Dendritic cell treated with granulocyte-macrophage colony-stimulating factor and Interleukin-4, amounts not matched to agents 40 ng/mL and 50 ng/mL, for 4 days (primary cell): ENCODE data around the gene ENTREP3.

Source experiments
- H3K27ac Mint-ChIP-seq: one replicate; pipeline ENCODE4 v1.8.0; 2022; ENCODE audit warnings: mild to moderate bottlenecking, mixed read lengths
- H3K27me3 Mint-ChIP-seq: one replicate; pipeline ENCODE4 v1.8.0; 2022; ENCODE audit warnings: mild to moderate bottlenecking, mixed read lengths
- H3K36me3 Mint-ChIP-seq: one replicate; pipeline ENCODE4 v1.8.0; 2022; ENCODE audit warnings: low read depth, mixed read lengths
- H3K4me1 Mint-ChIP-seq: one replicate; pipeline ENCODE4 v1.8.0; 2022; ENCODE audit warnings: low read depth, mixed read lengths
- H3K4me3 Mint-ChIP-seq: one replicate; pipeline ENCODE4 v1.8.0; 2022; ENCODE audit warnings: mild to moderate bottlenecking, moderate library complexity, mixed read lengths
- H3K9me3 Mint-ChIP-seq: one replicate; pipeline ENCODE4 v1.8.0; 2022; ENCODE audit warnings: mixed read lengths
- intact Hi-C: fragments of 100-400 bp; cut with micrococcal nuclease; formaldehyde crosslinking; loops from one replicate; pipeline ENCODE4 v1.15.0; 2022

The ENTREP3 gene

DNA sequence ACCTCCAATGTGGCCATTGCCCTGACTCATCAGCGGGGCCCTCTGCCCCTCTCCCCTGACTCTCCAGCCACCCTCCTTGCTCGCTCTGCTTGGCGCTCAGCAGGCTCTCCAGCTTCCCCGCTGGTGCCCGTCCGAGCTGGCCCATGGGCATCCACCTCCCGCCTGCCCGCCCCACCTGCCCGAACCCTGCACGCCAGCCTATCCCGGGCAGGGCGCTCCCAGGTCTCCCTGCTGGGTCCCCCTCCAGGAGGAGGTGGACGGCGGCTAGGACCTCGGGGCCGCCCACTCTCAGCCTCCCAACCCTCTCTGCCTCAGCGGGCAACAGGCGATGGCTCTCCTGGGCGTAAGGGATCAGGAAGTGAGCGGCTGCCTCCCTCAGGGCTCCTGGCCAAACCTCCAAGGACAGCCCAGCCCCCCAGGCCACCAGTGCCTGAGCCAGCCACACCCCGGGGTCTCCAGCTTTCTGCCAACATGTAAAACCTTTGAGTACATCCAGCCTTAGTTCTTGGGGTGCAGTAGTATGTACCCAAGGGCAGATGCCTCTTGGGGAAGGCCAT lies 32.8 kb upstream of the ENTREP3 start:
- no peaks in the 10 kb centered on the region for H3K36me3 Mint-ChIP-seq
- H3K4me3 Mint-ChIP-seq = no peak overlapping the region
- H3K9me3 Mint-ChIP-seq = no peaks in the 10 kb centered on the region
- no peak overlapping the region for H3K27ac Mint-ChIP-seq
- H3K27me3 Mint-ChIP-seq = peaks cover 19% of the 10 kb centered on the region
- peaks cover under 1% of the 10 kb centered on the region for H3K4me1 Mint-ChIP-seq
- intact Hi-C loops = no loop called here

DNA sequence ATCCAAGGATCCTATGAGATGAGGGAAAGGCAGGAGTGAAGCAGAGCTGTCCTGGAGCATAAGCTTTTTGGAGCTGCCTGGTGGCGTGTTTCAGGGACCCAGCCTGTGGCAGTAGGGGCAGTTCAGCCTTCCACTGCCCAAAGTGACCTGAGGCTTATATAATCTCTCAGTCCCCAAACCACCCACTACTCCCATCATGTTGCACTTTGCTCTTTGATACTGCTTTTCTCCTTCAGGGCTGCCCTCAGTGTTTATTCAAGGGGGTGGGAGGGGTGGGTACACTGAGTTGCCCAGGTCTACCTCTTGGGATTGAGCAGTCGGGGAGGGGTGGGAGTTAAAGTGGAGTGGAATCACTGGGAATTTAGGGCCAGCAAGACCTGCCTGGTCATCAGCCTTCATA lies 31.3 kb upstream of the ENTREP3 start:
- H3K27me3 Mint-ChIP-seq = peaks cover 8% of the 10 kb centered on the region
- H3K4me1 Mint-ChIP-seq = peaks cover 5% of the 10 kb centered on the region
- H3K36me3 Mint-ChIP-seq = no peaks in the 10 kb centered on the region
- no peaks in the 10 kb centered on the region for H3K9me3 Mint-ChIP-seq
- no peak overlapping the region for H3K4me3 Mint-ChIP-seq
- no peak overlapping the region for H3K27ac Mint-ChIP-seq
- intact Hi-C loops = no loop called here

DNA sequence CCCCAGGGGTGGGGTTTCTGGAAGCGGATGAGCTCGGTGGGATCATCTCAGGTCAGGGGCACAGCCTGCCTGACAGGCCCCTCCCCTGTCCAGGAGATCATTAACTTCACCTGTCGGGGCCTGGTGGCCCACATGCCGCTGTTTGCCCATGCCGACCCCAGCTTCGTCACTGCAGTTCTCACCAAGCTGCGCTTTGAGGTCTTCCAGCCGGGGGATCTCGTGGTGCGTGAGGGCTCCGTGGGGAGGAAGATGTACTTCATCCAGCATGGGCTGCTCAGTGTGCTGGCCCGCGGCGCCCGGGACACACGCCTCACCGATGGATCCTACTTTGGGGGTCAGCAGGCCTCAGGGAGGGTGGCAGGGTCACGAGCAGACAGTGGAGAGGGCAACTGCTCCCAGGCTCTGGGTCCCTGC lies 30.4 kb upstream of the ENTREP3 start:
- no peaks in the 10 kb centered on the region for H3K9me3 Mint-ChIP-seq
- no peaks in the 10 kb centered on the region for H3K36me3 Mint-ChIP-seq
- no peak overlapping the region for H3K27ac Mint-ChIP-seq
- peaks cover 5% of the 10 kb centered on the region for H3K4me1 Mint-ChIP-seq
- no peak overlapping the region for H3K4me3 Mint-ChIP-seq
- intact Hi-C loops = no loop called here
- H3K27me3 Mint-ChIP-seq = peaks cover 5% of the 10 kb centered on the region

DNA sequence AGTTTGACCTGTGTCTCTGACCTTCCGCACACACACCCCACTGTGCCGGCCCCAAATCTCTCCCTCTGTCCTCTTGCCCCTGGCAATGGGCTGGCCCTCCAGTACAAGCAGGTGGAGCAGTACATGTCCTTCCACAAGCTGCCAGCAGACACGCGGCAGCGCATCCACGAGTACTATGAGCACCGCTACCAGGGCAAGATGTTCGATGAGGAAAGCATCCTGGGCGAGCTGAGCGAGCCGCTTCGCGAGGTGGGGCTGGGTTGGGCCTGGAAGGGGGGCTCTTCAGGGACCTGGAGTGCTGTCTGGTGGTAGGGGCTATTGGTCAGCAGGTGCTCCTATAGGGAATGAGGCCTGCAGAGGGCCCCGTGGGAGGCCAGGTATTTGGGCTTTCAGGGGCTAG lies 29.8 kb upstream of the ENTREP3 start:
- H3K27ac Mint-ChIP-seq = no peak overlapping the region
- intact Hi-C loops = no loop called here

DNA sequence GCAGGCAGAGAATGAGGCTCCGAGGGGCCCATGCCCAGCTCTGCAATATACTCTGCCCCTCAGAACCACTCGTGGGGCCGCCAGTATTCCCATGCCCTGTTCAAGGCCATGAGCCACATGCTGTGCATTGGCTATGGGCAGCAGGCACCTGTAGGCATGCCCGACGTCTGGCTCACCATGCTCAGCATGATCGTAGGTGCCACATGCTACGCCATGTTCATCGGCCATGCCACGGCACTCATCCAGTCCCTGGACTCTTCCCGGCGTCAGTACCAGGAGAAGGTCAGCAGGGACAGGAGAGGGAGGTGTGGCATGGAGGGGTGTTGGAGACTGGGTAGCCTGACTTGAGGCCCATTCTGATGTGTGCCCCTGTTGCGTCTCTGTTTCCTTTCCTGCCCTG lies 29.2 kb upstream of the ENTREP3 start:
- no peaks in the 10 kb centered on the region for H3K9me3 Mint-ChIP-seq
- intact Hi-C loops = no loop called here
- no peak overlapping the region for H3K27ac Mint-ChIP-seq
- H3K4me1 Mint-ChIP-seq = peaks cover 7% of the 10 kb centered on the region
- peaks cover 2% of the 10 kb centered on the region for H3K27me3 Mint-ChIP-seq
- no peaks in the 10 kb centered on the region for H3K36me3 Mint-ChIP-seq
- H3K4me3 Mint-ChIP-seq = no peak overlapping the region

More for the DNA sequence above, 29.8 kb upstream of the ENTREP3 start:
- H3K27me3 Mint-ChIP-seq = no peaks in the 10 kb centered on the region
- no peaks in the 10 kb centered on the region for H3K36me3 Mint-ChIP-seq
- H3K4me3 Mint-ChIP-seq = no peak overlapping the region
- no peaks in the 10 kb centered on the region for H3K9me3 Mint-ChIP-seq
- peaks cover 5% of the 10 kb centered on the region for H3K4me1 Mint-ChIP-seq

DNA sequence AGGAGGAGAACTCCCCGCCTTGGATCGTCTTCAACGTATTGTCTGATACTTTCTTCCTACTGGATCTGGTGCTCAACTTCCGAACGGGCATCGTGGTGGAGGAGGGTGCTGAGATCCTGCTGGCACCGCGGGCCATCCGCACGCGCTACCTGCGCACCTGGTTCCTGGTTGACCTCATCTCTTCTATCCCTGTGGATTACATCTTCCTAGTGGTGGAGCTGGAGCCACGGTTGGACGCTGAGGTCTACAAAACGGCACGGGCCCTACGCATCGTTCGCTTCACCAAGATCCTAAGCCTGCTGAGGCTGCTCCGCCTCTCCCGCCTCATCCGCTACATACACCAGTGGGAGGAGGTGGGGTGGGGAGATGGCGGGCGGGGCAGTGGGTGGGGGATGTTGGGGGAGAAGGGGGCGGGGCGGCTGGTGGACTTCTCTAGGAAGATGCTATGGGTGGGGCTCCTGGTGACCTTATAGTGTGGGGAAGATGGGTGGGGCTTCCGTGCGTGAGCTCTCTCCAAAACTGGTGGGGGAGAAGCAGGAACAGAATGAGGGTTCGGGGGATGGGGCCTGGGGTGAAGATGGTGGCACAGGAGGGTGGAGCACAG lies 27.3 kb upstream of the ENTREP3 start:
- Mint-ChIP-seq H3K27ac (no peak overlapping the region), H3K9me3 (no peaks in the 10 kb centered on the region), H3K27me3 (peaks cover 16% of the 10 kb centered on the region), H3K4me1 (peaks cover 18% of the 10 kb centered on the region), H3K4me3 (no peak overlapping the region), H3K36me3 (no peaks in the 10 kb centered on the region)
- intact Hi-C loops = no loop called here

DNA sequence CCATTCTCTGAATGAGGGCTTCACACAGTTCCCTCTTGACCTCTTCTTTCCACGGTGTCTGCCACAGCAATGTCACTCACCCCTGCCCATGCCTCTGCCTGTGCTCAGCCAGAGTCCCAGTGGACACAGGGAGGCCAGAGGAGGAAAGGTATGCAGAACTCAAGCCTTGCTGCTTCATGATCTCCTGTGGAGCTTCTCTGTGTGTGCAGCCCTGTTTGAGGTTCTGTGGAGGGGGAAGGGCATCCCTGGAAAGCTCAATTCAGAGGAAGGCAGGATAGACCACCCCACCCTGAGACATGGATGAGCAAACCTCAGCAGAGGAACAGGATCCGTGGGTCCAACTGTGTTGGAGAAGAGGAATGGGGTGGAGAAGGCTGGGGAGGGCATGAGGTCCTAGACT lies 24.0 kb upstream of the ENTREP3 start:
- Mint-ChIP-seq H3K4me1 (peaks cover 28% of the 10 kb centered on the region), H3K27ac (no peak overlapping the region), H3K36me3 (no peaks in the 10 kb centered on the region), H3K27me3 (peaks cover 16% of the 10 kb centered on the region), H3K4me3 (no peak overlapping the region), H3K9me3 (no peaks in the 10 kb centered on the region)
- intact Hi-C loops = loop anchor here (10.0 kb wide), 1 partner anchor 576 kb away; the partner anchor contains the start of genes GON4L and SYT11

DNA sequence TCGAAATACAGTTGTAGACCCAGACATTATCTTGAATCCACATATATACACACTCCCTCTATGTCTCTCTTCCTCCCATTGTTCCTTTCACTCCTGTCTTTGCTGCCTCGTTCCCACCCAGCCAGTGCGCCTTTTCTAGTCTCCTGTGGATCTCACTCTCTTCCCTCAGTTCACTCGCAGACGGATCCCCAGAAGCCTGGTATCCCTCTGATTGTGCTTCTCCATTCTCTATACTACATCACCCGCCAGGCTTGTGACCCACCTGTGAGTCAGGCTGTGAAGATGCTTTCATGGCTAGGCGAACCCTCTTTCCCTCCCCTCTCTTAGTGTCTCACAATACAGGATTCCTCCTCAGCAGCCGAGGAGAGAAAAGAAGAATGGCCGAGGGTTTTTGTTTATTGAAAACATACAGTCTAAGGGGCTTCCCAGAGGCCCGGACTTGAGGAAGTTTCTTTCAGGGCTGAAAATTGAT lies 23.4 kb upstream of the ENTREP3 start:
- Mint-ChIP-seq H3K4me1 (peaks cover 30% of the 10 kb centered on the region), H3K4me3 (no peak overlapping the region)

DNA sequence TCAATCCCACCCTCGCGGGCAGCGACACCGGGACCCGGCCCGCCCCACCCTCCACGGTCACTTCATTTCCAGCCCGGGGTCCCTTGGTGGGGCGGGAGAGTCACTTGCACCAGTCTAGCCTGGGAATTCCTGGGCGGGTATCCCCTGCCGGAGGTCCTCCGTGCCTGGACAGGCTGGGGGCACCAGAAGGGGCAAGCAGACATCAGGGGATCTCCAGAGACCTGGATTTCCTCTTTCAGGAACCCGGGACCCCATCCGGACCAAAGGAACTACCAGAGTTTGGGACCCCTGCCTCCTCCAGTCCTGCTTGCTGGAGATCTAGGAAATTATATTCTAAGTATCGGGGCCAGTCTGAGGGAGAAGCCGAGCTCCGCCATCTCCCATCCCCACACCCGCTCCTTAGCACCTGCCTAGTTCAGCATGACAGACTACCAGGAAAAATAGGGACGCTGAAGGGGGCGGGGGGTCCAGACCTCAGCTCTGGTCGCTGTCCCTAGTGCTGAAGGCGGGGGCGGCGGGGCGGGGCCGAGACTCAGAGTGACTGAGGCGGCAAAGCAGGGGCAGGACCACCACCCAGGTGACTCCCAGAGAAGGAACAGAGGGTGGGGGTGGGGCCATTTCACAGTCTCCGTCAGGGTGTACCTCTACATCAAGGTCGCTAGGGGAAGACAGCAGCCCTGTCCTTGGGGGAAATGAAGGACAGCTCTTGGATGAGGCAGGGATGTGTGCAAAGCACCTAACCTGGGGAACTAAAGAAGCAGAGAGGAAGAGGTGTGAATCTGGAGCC lies 22.8 kb upstream of the ENTREP3 start:
- intact Hi-C loops = loop anchor here (1.0 to 10.0 kb wide), 3 partner anchors 30 to 577 kb away; partner anchors contain the start of genes FDPS, GON4L and SYT11
- Mint-ChIP-seq H3K36me3 (peaks cover 5% of the 10 kb centered on the region), H3K9me3 (no peaks in the 10 kb centered on the region), H3K4me3 (peak overlapping the region; percentile 86), H3K27ac (peak overlapping the region; percentile 48), H3K27me3 (peaks cover 16% of the 10 kb centered on the region), H3K4me1 (peaks cover 33% of the 10 kb centered on the region)

More for the DNA sequence above, 23.4 kb upstream of the ENTREP3 start:
- Mint-ChIP-seq H3K36me3 (no peaks in the 10 kb centered on the region), H3K27me3 (peaks cover 16% of the 10 kb centered on the region), H3K9me3 (no peaks in the 10 kb centered on the region), H3K27ac (no peak overlapping the region)
- intact Hi-C loops = loop anchor here (10.0 kb wide), 1 partner anchor 576 kb away; the partner anchor contains the start of genes GON4L and SYT11

DNA sequence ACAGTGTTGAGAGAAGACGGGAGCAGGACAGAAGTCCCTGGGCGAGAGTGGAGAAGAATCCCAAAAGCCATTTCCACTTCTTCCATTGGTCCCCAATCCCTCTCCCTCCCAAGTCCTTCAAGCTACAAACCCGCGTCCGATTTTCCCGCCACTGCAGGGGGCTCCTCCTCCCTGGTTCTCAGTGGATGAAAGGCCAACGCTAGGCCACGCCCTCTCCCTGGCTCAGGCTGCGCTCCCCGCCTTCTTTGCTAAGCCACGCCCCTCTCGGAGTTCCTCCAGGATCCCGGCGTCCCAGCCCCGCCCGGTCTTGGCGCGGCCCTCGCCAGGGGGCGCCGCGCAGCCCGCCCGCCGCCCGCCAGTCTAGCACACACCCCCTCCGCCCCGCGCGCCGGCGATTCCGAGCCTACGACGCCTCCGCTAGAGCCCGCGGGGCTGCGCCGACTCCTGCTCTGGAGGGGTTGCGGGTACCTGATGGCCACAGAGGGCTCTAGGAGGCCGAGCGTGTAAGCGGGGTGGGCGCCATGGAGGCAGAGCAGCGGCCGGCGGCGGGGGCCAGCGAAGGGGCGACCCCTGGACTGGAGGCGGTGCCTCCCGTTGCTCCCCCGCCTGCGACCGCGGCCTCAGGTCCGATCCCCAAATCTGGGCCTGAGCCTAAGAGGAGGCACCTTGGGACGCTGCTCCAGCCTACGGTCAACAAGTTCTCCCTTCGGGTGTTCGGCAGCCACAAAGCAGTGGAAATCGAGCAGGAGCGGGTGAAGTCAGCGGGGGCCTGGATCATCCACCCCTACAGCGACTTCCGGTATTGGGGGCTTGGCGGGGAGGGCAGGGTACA lies 22.0 kb upstream of the ENTREP3 start, which contains the start of gene HCN3:
HCN3 (plus strand) TSS at position 394 of the 832 bp plus-strand sequence; CDS start at position 522, 128 bp downstream.
- peaks cover 36% of the 10 kb centered on the region for H3K4me1 Mint-ChIP-seq
- intact Hi-C loops = loop anchor here (1.0 to 10.0 kb wide), 3 partner anchors 31 to 578 kb away; partner anchors contain the start of genes FDPS, GON4L and SYT11
- no peaks in the 10 kb centered on the region for H3K9me3 Mint-ChIP-seq
- peak within 1 kb of the TSS; percentile 86 for H3K4me3 Mint-ChIP-seq
- peak within 1 kb of the TSS; percentile 48 for H3K27ac Mint-ChIP-seq
- peaks cover 13% of the 10 kb centered on the region for H3K36me3 Mint-ChIP-seq
- peaks cover 16% of the 10 kb centered on the region for H3K27me3 Mint-ChIP-seq

DNA sequence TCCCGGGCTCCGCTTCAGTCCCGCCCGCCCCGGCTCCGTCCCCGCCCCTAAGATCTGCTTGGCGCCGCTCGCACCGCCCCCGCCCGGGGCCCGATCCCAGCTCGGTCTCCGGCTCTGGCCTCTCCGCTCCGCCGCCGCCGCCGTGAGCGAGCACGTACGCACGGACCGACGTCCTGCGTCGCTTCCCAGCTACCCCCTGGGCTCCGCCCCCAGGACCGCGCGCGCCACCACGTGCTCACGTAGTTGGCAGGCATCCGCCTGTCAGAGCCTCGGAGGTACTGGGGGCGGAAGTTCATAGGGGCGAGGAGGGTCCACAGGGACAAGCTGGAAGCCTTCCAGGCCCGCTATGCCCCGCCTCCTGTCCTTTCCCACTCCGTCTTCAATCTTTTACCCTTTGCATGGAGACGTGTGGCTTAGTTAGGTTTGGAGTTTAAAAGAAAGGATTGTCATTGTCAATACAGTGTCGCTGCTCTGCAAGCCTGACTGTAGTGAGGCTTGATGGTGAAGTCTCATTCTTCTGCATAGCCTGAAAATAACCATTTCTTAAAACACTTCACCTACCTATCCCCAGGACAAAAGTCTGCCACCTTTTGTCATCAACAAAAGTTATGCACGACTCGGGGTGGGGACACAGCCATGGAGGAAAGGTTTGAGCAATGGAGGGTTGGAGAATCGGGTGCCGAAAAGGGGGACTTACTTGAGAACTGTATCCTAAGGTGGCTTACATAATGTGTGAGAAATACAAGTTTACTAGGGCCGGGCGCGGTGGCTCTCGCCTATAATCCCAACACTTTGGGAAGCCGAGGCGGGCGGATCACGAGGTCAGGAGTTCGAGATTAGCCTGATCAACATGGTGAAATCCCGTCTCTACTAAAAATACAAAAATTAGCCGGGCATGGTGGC lies 18.3 kb upstream of the ENTREP3 start, which contains the start of gene CLK2:
CLK2 (minus strand) TSS at position 162 of the 903 bp plus-strand sequence. CDS start 2,527 bp downstream, outside the sequence.
- Mint-ChIP-seq H3K27me3 (peaks cover 7% of the 10 kb centered on the region), H3K4me3 (peak within 1 kb of the TSS; percentile 94), H3K4me1 (peaks cover 50% of the 10 kb centered on the region), H3K9me3 (no peaks in the 10 kb centered on the region), H3K27ac (peak within 1 kb of the TSS; percentile 88), H3K36me3 (peaks cover 49% of the 10 kb centered on the region)
- intact Hi-C loops = loop anchor here (1.0 to 10.0 kb wide), 3 partner anchors 11 to 581 kb away; partner anchors contain the start of genes GON4L, SCAMP3 and SYT11
